22Rv1 (cell line): ENCODE data around the gene NDFIP2.
"Not testable (repeated sequence)": the region's sequence is repeated elsewhere in the genome, so short reads cannot be mapped to it uniquely, and the experiment has no call there.

ENCODE experiments used
- H3K27ac ChIP-seq: fragments of 450-650 bp; 2 replicates; pipeline ENCODE4 v1.5.1; 2017
- ZFX ChIP-seq: fragments of 450-650 bp; IDR thresholded peaks from 2 replicates; pipeline ENCODE4 v1.6.1; 2017; ENCODE audit warnings: antibody characterized with exemption, borderline replicate concordance
- TF ChIP-seq, protein P1 (sequence below): fragments of 450-650 bp; IDR thresholded peaks from 2 replicates; pipeline ENCODE4 v1.5.1; 2017; ENCODE audit warnings: mild to moderate bottlenecking

The NDFIP2 gene

DNA sequence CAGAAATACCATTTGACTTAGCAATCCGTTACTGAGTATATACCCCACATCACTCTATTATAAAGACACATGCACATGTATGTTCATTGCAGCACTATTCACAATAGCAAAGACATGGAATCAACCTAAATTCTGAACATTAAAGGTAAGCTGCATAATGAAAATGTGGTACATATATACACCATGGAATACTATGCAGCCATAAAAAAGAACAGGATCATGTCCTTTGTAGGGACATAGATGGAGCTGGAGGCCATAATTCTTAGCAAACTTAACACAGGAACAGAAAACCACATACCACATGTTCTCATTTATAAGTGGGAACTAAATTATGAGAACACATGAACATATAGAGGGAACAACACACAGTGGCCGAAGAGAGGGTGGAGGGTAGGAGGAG is 85.2 kb downstream of the NDFIP2 start:
- TF ChIP-seq, protein P1, sequence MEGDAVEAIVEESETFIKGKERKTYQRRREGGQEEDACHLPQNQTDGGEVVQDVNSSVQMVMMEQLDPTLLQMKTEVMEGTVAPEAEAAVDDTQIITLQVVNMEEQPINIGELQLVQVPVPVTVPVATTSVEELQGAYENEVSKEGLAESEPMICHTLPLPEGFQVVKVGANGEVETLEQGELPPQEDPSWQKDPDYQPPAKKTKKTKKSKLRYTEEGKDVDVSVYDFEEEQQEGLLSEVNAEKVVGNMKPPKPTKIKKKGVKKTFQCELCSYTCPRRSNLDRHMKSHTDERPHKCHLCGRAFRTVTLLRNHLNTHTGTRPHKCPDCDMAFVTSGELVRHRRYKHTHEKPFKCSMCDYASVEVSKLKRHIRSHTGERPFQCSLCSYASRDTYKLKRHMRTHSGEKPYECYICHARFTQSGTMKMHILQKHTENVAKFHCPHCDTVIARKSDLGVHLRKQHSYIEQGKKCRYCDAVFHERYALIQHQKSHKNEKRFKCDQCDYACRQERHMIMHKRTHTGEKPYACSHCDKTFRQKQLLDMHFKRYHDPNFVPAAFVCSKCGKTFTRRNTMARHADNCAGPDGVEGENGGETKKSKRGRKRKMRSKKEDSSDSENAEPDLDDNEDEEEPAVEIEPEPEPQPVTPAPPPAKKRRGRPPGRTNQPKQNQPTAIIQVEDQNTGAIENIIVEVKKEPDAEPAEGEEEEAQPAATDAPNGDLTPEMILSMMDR = no peak
- TF ChIP-seq ZFX = no peak
- H3K27ac ChIP-seq = no peak overlapping the region

DNA sequence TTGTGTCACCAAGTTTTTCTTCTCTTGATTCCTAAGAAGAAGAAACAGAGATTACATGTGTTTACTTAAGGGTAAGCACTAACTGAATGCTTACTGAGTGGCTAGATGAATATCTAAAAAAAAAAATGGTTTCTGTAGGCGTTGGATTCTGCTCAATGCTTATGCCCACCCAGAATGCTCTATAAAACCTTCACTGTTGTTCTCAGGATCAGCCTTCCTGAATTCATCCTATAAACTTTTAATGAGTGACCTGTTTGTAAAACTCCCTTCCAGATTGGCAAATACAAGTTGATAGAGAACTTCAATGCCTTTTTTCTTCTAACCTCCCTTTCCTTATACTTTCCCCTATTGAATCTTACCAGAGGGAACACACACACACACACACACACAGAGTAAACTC is 90.2 kb downstream of the NDFIP2 start:
- no peak overlapping the region for H3K27ac ChIP-seq
- TF ChIP-seq, protein P1 = no peak
- TF ChIP-seq ZFX = no peak

DNA sequence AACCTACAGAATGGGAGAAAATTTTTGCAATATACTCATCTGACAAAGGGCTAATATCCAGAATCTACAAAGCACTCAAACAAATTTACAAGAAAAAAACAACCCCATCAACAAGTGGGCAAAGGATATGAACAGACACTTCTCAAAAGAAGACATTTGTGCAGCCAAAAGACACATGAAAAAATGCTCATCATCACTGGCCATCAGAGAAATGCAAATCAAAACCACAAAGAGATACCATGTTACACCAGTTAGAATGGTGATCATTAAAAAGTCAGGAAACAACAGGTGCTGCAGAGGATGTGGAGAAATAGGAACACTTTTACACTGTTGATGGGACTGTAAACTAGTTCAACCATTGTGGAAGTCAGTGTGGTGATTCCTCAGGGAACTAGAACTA is 92.9 kb downstream of the NDFIP2 start:
- H3K27ac ChIP-seq = not testable (repeated sequence)

DNA sequence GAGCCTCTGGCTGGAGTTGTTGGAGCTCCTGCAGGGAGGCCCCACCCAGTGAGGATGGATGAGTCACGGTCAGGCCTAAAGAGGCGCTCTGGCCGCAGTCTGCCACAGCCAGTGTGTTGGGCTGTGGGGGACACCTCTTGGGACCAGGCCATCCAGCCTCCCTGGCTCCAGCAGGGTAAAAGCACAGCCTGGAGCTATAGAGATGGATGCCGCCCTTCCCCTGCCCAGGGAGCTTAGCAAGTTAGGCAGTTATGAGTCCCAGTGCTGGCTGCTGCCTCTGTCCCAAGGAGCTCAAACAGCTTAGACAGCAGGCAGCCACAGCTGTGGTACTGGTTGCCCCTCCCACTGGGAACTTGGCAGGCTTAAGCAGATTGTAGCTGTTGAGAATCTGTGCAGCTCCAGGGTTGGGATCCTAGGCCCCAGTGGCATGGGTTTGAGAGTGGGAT is 100.9 kb downstream of the NDFIP2 start:
- H3K27ac ChIP-seq = no peak overlapping the region
- TF ChIP-seq ZFX = no peak
- TF ChIP-seq, protein P1 = no peak

DNA sequence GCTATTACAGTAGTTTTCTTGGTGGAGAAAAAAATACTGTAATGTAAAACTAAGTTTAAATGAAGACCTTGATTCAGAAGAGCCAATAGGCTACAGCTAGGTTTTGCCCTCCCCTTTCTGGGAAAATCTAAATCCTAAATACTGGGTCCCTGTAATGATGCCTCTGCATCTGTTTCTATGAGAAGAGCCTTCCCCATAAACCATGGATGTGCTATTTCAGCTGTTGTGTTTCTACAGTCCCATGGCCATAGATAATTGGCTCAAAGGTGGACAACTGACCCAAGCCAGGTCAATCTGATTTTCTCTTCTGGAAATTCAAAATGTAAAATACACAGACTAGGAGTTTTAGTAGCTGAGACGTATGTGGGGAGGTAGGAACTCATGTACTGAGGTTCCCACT is 101.9 kb downstream of the NDFIP2 start:
- TF ChIP-seq, protein P1 = no peak
- no peak for TF ChIP-seq ZFX
- H3K27ac ChIP-seq = no peak overlapping the region

DNA sequence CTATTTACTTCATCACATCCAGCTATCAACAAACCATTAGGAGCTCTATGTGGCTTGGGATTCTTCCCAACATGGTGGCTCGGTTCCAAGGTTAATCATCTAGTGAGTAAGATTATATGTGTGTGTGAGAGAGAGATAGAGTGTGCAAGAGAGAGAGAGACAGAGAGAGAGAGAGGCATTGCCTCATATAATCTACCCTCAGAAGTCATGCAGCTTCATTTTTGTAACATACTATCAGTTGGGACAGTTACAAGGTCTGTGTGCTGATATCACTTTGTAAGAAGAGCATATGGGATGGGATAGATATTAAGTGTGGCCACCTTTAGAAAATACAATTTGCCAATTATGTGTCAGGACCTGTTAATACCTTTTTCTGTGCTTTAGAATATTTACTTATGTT is 104.1 kb downstream of the NDFIP2 start:
- TF ChIP-seq ZFX = no peak
- TF ChIP-seq, protein P1 = no peak

DNA sequence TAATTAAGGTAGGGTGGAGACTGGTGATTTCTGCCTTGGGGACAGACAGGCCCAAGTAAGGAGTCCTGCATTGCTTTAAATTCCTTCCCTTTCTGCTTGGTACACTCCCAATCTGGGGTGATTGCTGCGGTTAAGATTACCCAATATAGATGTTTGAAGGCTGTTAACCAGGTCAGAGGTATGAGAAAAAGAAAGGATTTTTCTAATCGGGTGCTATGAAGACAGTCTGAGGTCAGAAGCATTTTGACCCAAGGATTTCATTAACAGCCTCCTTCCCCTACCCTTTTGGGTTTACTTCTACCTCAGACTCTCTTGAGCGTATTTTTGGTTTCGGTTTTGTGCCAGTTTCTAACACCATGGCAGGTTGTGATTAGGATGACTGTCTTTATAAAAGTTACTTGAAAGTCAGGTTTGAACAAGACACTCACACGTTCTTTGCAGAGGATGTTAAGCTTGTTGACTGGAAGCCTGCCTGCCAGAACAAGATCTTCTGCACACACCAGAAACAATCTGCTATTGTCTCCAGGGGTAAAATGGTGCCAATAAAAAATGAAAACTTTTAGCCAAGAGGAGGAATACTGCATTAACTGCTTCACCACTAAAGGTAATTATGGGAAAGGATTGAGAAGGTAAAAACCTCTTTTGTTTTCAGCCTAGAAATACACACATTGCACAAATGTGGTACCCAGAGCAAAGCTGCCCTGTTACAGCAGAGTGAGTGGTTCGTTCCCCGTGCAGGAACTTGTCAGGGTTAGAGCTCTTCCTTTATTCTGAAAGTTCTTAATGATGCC is 108.8 kb downstream of the NDFIP2 start:
- TF ChIP-seq, protein P1 = no peak
- TF ChIP-seq ZFX = no peak
- peak overlapping the region; percentile 43 for H3K27ac ChIP-seq

More for the DNA sequence above, 104.1 kb downstream of the NDFIP2 start:
- H3K27ac ChIP-seq = no peak overlapping the region

DNA sequence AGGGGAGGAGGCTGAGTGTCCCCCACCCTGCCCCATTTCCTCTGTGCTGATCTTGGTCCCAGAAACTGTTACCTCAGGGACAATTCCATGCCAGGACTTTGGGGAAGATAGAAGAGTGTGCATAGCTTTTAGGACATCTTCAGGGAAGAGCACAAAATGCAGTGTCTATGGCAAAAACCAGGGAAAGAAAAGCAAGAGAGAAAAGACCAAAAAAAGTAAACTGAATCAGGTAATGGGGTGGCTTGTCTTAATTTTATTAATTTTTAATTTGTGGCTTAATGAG is 109.4 kb downstream of the NDFIP2 start:
- no peak for TF ChIP-seq ZFX
- TF ChIP-seq, protein P1 = no peak

More for the DNA sequence above, 109.4 kb downstream of the NDFIP2 start:
- peak overlapping the region; percentile 43 for H3K27ac ChIP-seq
